NB4 (cell line): ENCODE results near the gene PSKH1.

Experiments
- DNase-seq: peaks from one replicate; pipeline ENCODE4 v3.0.0; 2010; ENCODE audit warnings: low read depth
- H3K4me3 ChIP-seq: one replicate; pipeline ENCODE4 v1.5.1; 2011; ENCODE audit warnings: mild to moderate bottlenecking, low read depth, low read length, moderate library complexity
- MYC ChIP-seq: IDR thresholded peaks from 2 replicates; pipeline ENCODE4 v1.6.1; 2011; ENCODE audit warnings: low read depth, low read length
- POLR2A ChIP-seq: IDR thresholded peaks from 2 replicates; pipeline ENCODE4 v1.6.1; 2011; ENCODE audit warnings: mild to moderate bottlenecking; ENCODE audit not compliant: insufficient read length; ENCODE audit errors: extremely low read depth
- TF ChIP-seq, protein P1 (sequence below): IDR thresholded peaks from one replicate; pipeline ENCODE4 v1.5.1; 2012; ENCODE audit warnings: low read depth, low read length
- TF ChIP-seq, protein P2 (sequence below): IDR thresholded peaks from 2 replicates; pipeline ENCODE4 v1.6.1; 2011; ENCODE audit warnings: low read depth, low read length

PSKH1 gene

DNA sequence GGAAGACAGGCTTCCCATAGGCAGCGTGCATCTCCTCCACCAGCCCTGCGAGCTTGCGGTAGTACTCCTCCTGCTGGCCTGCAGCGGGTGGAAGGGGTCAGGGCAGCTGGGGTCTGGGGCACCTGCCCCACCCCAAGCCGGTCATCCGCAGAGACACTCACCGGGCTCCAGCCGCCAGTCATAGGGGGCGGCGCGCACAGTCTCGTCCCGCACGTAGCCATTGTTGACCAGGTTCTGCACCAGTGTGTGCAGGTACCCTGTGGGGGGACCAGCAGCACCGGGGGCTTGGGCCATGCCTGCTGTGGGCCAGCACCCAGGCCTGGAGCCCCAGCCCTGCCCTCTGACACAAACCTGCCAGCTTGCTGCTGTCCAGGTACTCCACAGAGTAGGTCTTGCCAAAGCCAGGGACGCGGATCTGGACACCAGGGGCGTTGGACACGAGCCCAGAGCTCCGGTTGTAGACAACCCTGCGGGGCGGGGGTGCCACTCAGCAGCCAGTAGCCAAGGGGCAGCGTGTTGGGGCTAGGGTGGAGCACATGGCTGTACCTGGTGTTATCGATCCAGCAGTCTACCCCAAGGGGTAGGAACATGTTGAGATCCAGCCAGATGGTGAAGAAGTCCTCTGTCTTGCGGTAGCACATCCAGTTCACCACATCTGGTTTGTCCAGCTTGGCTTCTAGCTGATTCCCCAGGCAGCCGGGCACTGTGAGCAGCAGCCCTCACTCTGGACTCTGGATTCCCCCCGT, 49.6 kb downstream of the PSKH1 start:
- H3K4me3 ChIP-seq = no peak overlapping the region
- no peak for DNase-seq
- TF ChIP-seq POLR2A (no peak), MYC (no peak)
- TF ChIP-seq, protein P1, sequence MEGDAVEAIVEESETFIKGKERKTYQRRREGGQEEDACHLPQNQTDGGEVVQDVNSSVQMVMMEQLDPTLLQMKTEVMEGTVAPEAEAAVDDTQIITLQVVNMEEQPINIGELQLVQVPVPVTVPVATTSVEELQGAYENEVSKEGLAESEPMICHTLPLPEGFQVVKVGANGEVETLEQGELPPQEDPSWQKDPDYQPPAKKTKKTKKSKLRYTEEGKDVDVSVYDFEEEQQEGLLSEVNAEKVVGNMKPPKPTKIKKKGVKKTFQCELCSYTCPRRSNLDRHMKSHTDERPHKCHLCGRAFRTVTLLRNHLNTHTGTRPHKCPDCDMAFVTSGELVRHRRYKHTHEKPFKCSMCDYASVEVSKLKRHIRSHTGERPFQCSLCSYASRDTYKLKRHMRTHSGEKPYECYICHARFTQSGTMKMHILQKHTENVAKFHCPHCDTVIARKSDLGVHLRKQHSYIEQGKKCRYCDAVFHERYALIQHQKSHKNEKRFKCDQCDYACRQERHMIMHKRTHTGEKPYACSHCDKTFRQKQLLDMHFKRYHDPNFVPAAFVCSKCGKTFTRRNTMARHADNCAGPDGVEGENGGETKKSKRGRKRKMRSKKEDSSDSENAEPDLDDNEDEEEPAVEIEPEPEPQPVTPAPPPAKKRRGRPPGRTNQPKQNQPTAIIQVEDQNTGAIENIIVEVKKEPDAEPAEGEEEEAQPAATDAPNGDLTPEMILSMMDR = no peak
- TF ChIP-seq, protein P2, sequence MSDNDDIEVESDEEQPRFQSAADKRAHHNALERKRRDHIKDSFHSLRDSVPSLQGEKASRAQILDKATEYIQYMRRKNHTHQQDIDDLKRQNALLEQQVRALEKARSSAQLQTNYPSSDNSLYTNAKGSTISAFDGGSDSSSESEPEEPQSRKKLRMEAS = no peak

DNA sequence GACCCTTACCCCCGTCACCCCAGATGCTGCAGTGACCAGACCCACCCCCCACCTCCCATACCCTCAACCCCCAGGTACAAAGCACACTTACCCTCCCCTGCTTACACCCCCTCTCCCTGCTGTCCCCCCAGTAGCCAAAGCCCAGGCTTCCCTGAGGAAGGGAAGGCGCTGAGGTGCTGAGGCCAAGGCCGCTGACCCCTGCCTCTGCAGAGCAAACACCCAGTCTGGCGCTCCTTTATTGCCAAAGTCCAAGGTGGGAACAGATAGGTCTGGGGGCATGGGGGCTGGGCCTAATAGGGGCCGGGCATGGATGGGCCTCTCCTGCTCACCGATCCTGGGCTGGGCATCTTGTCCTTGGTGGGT, 50.2 kb downstream of the PSKH1 start:
- no peak for DNase-seq
- TF ChIP-seq, protein P1 = no peak
- no peak for TF ChIP-seq MYC
- no peak for TF ChIP-seq POLR2A
- TF ChIP-seq, protein P2 = no peak
- H3K4me3 ChIP-seq = no peak overlapping the region

DNA sequence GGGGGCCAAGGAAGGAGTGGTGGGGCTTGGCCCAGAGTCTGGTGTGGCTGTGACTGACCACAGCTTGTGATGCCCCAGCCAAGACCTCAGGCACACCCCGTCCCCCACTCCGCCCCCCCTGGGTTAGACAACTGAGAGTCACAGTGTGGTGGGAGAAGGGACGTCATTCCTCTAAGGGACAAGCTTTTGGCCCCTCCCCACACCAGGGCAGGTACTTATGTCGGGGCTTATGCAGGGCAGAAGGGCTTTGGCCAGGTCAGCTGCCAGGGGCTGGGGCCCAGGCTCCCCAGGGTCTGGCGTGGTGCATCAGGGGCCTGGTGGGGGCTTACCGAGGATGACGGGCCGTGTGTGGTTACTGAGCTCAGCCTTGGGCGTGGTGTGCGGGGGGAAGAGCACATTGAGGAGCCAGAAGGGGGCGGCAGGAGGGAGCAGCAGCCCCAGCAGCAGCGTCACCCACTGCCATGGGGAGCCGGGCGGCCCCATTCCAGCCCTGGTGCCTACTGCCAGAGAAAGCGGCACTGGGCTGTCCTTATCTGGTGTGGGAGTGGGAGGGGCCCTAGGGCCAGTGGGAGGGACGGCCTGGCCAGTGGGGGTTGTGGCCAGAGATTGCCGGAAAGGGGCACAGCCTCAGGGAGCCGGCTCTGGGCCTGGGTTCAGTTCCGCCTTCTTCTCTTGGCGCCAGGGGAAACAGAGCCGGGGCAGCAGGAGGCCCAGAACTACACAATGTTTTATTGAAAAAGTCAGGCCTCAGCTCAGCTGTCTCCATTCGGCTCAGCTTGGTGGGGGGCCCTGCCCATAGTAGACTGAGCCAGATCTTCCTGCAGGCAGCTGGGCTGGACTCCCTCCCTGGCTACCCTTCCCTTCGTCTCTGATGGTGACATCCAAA, 50.8 kb downstream of the PSKH1 start, which contains the start of gene LCAT:
Gene LCAT, minus strand, starts transcription at position 502 of the 886 bp plus-strand sequence. Its CDS starts 19 bp downstream, at position 483.
- no peak for DNase-seq

DNA sequence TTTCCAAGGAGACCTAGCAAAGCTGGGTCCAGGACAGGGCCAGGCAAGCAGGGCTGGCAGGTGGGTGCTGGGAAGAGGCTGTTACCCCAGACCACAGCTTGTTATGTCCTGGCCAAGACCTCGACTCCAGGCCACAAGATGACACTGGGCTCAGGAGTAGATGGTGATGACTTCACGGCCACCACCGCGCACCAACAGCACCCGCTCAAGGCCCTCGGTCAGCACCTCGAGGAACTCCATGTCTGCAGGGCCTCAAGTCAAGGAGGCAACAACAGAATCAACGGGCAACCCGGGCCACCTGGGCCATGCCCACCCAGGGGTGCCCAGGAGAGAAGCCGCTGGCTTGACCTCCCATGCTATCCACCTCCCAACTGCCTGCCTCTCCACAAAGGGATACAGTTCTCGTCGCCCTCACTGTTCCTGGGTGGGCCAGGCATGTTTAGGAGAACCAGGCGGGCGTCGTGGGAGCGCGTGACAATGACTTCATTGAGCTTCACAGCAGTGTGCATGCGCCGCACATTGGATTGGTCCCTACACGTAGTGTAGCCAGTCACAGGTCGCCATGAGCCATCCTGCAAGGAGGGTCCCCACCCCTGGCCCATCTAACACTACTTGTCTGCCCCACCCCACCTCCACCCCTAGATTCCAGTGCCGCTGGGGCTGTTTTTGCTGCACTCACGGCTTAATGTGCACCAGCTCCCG, 51.8 kb downstream of the PSKH1 start:
- no peak overlapping the region for H3K4me3 ChIP-seq
- no peak for DNase-seq
- TF ChIP-seq, protein P1 = no peak
- no peak for TF ChIP-seq POLR2A

More for the DNA sequence above, 50.8 kb downstream of the PSKH1 start, which contains the start of gene LCAT:
- H3K4me3 ChIP-seq = no peak within 1 kb of the TSS
- TF ChIP-seq, protein P2 = no peak
- TF ChIP-seq, protein P1 = no peak
- TF ChIP-seq MYC (no peak), POLR2A (no peak)

DNA sequence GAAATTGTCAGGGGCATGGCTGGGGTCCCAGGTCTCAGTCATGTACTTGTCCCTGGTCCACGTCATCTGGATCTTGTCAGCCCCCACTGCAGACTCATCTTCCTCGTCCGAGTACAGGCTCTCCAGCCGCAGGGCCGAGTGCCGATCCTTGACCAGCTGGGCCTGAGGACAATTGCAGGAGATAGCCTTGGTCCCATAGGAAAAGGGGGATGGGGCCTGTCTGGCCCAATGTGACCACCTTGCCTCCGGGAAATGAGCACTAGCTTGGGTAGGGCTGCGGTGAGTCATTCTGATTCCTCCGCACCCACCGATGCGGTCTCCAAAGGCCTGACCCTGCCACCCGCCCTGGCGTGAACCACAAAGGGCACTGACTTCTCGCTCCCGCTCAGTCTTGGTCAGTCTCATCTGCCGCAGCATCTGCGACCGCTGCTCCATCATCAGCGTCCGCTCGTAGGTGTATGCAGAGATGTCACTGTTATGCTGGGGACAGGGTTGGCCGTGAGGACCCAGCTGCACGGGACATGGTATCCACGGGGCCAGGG, 52.4 kb downstream of the PSKH1 start:
- TF ChIP-seq POLR2A (no peak), MYC (no peak)
- TF ChIP-seq, protein P1 = no peak
- TF ChIP-seq, protein P2 = no peak
- no peak overlapping the region for H3K4me3 ChIP-seq
- no peak for DNase-seq
